HG02588 (cell line): ENCODE measurements around the gene AK2.
"Not testable (repeated sequence)": the region's sequence is repeated elsewhere in the genome, so short reads cannot be mapped to it uniquely, and the experiment has no call there.

ENCODE experiments used
- ATAC-seq: cut with Tn5 transposase; IDR thresholded peaks from one replicate; pipeline ENCODE4 v1.9.1; 2021; ENCODE audit warnings: mild to moderate bottlenecking, moderate library complexity; ENCODE audit not compliant: unreplicated experiment

The AK2 gene

GRCh38 chr1:33036526-33037503 is at the start of gene AK2:
Gene AK2 (minus strand): TSS chr1:33036883. CDS start chr1:33036828, 55 bp downstream.
- ATAC-seq: peak; percentile 96

GRCh38 chr1:33086384-33086850 is 49.7 kb upstream of the AK2 start:
- ATAC-seq: no peak

- ATAC-seq: no peak
These were observed 48.6 kb upstream of the AK2 start for GRCh38 chr1:33085332-33085731.

- ATAC-seq: no peak
These were observed 46.0 kb upstream of the AK2 start for GRCh38 chr1:33082575-33083108.

GRCh38 chr1:33081554-33082305 is 45.0 kb upstream of the AK2 start:
- no peak for ATAC-seq

GRCh38 chr1:33080885-33081553 is 44.3 kb upstream of the AK2 start, which contains the start of gene AZIN2:
Gene AZIN2 (plus strand): TSS chr1:33081153. CDS start chr1:33082250, 1,097 bp downstream.
- peak; percentile 91 for ATAC-seq

GRCh38 chr1:33080373-33080772 is 43.7 kb upstream of the AK2 start:
- no peak for ATAC-seq

GRCh38 chr1:33078030-33078591 is 41.4 kb upstream of the AK2 start:
- no peak for ATAC-seq

GRCh38 chr1:33074193-33074945 is 37.7 kb upstream of the AK2 start:
- no peak for ATAC-seq

- no peak for ATAC-seq
These were observed 36.0 kb upstream of the AK2 start for GRCh38 chr1:33072707-33073106.

GRCh38 chr1:33070628-33071027 is 33.9 kb upstream of the AK2 start:
- no peak for ATAC-seq

- ATAC-seq: not testable (repeated sequence)
These were observed 31.4 kb upstream of the AK2 start for GRCh38 chr1:33068108-33068507.

GRCh38 chr1:33066477-33066876 is 29.8 kb upstream of the AK2 start:
- not testable (repeated sequence) for ATAC-seq

GRCh38 chr1:33065301-33065700 is 28.6 kb upstream of the AK2 start:
- no peak for ATAC-seq

GRCh38 chr1:33064284-33064683 is 27.6 kb upstream of the AK2 start:
- not testable (repeated sequence) for ATAC-seq

- ATAC-seq: no peak
These were observed 25.2 kb upstream of the AK2 start for GRCh38 chr1:33061834-33062233.

- ATAC-seq: no peak
These were observed 23.9 kb upstream of the AK2 start for GRCh38 chr1:33060579-33061083.

- no peak for ATAC-seq
These were observed 20.4 kb upstream of the AK2 start for GRCh38 chr1:33057095-33057494.

GRCh38 chr1:33056426-33056825 is 19.7 kb upstream of the AK2 start:
- ATAC-seq: no peak
